PFSK-1 (cell line): ENCODE data around the gene IPO5.

Experiments used
- POLR2AphosphoS5 ChIP-seq: IDR thresholded peaks from 2 replicates; pipeline ENCODE4 v1.6.1; 2012; ENCODE audit warnings: low read depth, mild to moderate bottlenecking, control low read depth, low read length, moderate library complexity
- SIN3A ChIP-seq: IDR thresholded peaks from 2 replicates; pipeline ENCODE4 v1.6.1; 2012; ENCODE audit warnings: mild to moderate bottlenecking, low read length, moderate library complexity, borderline replicate concordance; ENCODE audit not compliant: insufficient read depth

DNA sequence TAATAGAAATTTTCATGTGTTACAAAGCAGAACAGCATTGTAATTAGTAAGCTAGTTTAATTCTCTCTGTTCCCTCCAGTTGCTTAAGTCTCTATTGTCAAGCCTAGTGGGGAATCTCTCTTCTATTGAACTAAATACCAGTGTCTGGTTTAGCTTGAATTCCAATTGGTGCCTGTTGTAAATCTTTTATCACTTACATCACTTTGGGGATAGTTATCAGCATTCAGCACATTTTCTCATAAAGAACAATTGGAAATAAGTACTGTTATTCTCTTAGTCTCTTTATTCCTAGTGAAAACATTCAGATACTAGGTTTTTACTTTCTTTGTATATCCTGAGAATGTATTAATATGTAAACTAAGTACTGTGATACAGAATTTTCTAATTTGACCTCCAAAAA, 25.2 kb downstream of the IPO5 start:
- TF ChIP-seq POLR2AphosphoS5 (no peak), SIN3A (no peak)
